ENCODE data around the gene ATP8A2.
"Not testable (repeated sequence)": the region's sequence is repeated elsewhere in the genome, so short reads cannot be mapped to it uniquely, and the experiment has no call there.

ATP8A2 gene

GRCh38 chr13:25354377-25354776 lies 17.4 kb upstream of the ATP8A2 start:
- H3K4me1 ChIP-seq (ENCODE audit: control insufficient read depth, insufficient read depth, low read length, poor library complexity, severe bottlenecking), result no peaks in the 10 kb centered on the region
- WGBS, 2 experiments (ENCODE audit: insufficient coverage in 2 of 2), result 87 to 94% methylated on average over 4 of the region's 6 CpGs

GRCh38 chr13:25360443-25360842 lies 11.3 kb upstream of the ATP8A2 start:
- H3K4me1 ChIP-seq (ENCODE audit: control insufficient read depth, insufficient read depth, low read length, poor library complexity, severe bottlenecking); H3K4me3 ChIP-seq (ENCODE audit: extremely low read depth, insufficient read depth, low read length, poor library complexity, severe bottlenecking); H3K27ac ChIP-seq (ENCODE audit: low read depth, low read length, severe bottlenecking); H3K9me3 ChIP-seq (ENCODE audit: control insufficient read depth, low read length); H3K36me3 ChIP-seq (ENCODE audit: control insufficient read depth, insufficient read depth, low read length): not testable (repeated sequence)
- 92 to 97% methylated on average over 4 to 5 of the region's 6 CpGs for WGBS, 2 experiments (ENCODE audit: insufficient coverage in 2 of 2)

More at GRCh38 chr13:25354377-25354776, 17.4 kb upstream of the ATP8A2 start:
- Histone ChIP-seq H3K4me3 (ENCODE audit: extremely low read depth, insufficient read depth, low read length, poor library complexity, severe bottlenecking) (no peak overlapping the region), H3K36me3 (ENCODE audit: control insufficient read depth, insufficient read depth, low read length) (no peaks in the 10 kb centered on the region), H3K27ac (ENCODE audit: low read depth, low read length, severe bottlenecking) (no peak overlapping the region), H3K9me3 (ENCODE audit: control insufficient read depth, low read length) (no peaks in the 10 kb centered on the region)

- no peaks in the 10 kb centered on the region for H3K36me3 ChIP-seq (ENCODE audit: control insufficient read depth, insufficient read depth, low read length)
- no peaks in the 10 kb centered on the region for H3K9me3 ChIP-seq (ENCODE audit: control insufficient read depth, low read length)
- 94% methylated on average over 18 to 25 of the region's 32 CpGs for whole genome bisulfite sequencing, 2 experiments (ENCODE audit: insufficient coverage in 2 of 2)
Measured at GRCh38 chr13:25365720-25366235, 6.0 kb upstream of the ATP8A2 start.

GRCh38 chr13:25371158-25371874 lies 458 bp upstream of the ATP8A2 start:
- H3K4me1 ChIP-seq (ENCODE audit: control insufficient read depth, insufficient read depth, low read length, poor library complexity, severe bottlenecking), result no peaks in the 10 kb centered on the region
- H3K4me3 ChIP-seq (ENCODE audit: extremely low read depth, insufficient read depth, low read length, poor library complexity, severe bottlenecking), result peak overlapping the region; percentile 44
- no peaks in the 10 kb centered on the region for H3K36me3 ChIP-seq (ENCODE audit: control insufficient read depth, insufficient read depth, low read length)
- no peaks in the 10 kb centered on the region for H3K9me3 ChIP-seq (ENCODE audit: control insufficient read depth, low read length)
- H3K27ac ChIP-seq (ENCODE audit: low read depth, low read length, severe bottlenecking), result no peak overlapping the region
- WGBS, 2 experiments (ENCODE audit: insufficient coverage in 2 of 2), result 78 to 94% methylated on average over 3 to 5 of the region's 20 CpGs

More at GRCh38 chr13:25365720-25366235, 6.0 kb upstream of the ATP8A2 start:
- Histone ChIP-seq H3K4me1 (ENCODE audit: control insufficient read depth, insufficient read depth, low read length, poor library complexity, severe bottlenecking) (no peaks in the 10 kb centered on the region), H3K27ac (ENCODE audit: low read depth, low read length, severe bottlenecking) (no peak overlapping the region), H3K4me3 (ENCODE audit: extremely low read depth, insufficient read depth, low read length, poor library complexity, severe bottlenecking) (no peak overlapping the region)

GRCh38 chr13:25372284-25373081 lies 709 bp downstream of the ATP8A2 start:
- Histone ChIP-seq H3K4me3 (ENCODE audit: extremely low read depth, insufficient read depth, low read length, poor library complexity, severe bottlenecking) (peak overlapping the region; percentile 44), H3K27ac (ENCODE audit: low read depth, low read length, severe bottlenecking) (no peak overlapping the region), H3K4me1 (ENCODE audit: control insufficient read depth, insufficient read depth, low read length, poor library complexity, severe bottlenecking) (no peaks in the 10 kb centered on the region), H3K36me3 (ENCODE audit: control insufficient read depth, insufficient read depth, low read length) (no peaks in the 10 kb centered on the region), H3K9me3 (ENCODE audit: control insufficient read depth, low read length) (no peaks in the 10 kb centered on the region)
- WGBS, 2 experiments (ENCODE audit: insufficient coverage in 2 of 2), result 23 to 24% methylated on average over 50 to 80 of the region's 82 CpGs

- Histone ChIP-seq H3K4me3 (ENCODE audit: extremely low read depth, insufficient read depth, low read length, poor library complexity, severe bottlenecking) (no peak overlapping the region), H3K36me3 (ENCODE audit: control insufficient read depth, insufficient read depth, low read length) (no peaks in the 10 kb centered on the region), H3K27ac (ENCODE audit: low read depth, low read length, severe bottlenecking) (no peak overlapping the region), H3K9me3 (ENCODE audit: control insufficient read depth, low read length) (no peaks in the 10 kb centered on the region), H3K4me1 (ENCODE audit: control insufficient read depth, insufficient read depth, low read length, poor library complexity, severe bottlenecking) (no peaks in the 10 kb centered on the region)
- WGBS, 2 experiments (ENCODE audit: insufficient coverage in 2 of 2), result 42 to 55% methylated on average over 3 to 6 of the region's 9 CpGs
Measured at GRCh38 chr13:25375727-25376358, 4.1 kb downstream of the ATP8A2 start.

- H3K9me3 ChIP-seq (ENCODE audit: control insufficient read depth, low read length), result no peaks in the 10 kb centered on the region
- no peak overlapping the region for H3K4me3 ChIP-seq (ENCODE audit: extremely low read depth, insufficient read depth, low read length, poor library complexity, severe bottlenecking)
- WGBS, 2 experiments (ENCODE audit: insufficient coverage in 2 of 2), result 85 to 89% methylated on average over 4 to 6 of the region's 7 CpGs
- H3K36me3 ChIP-seq (ENCODE audit: control insufficient read depth, insufficient read depth, low read length), result no peaks in the 10 kb centered on the region
- no peak overlapping the region for H3K27ac ChIP-seq (ENCODE audit: low read depth, low read length, severe bottlenecking)
- no peaks in the 10 kb centered on the region for H3K4me1 ChIP-seq (ENCODE audit: control insufficient read depth, insufficient read depth, low read length, poor library complexity, severe bottlenecking)
Measured at GRCh38 chr13:25377244-25377962, 5.6 kb downstream of the ATP8A2 start.

- no peak overlapping the region for H3K27ac ChIP-seq (ENCODE audit: low read depth, low read length, severe bottlenecking)
- no peaks in the 10 kb centered on the region for H3K4me1 ChIP-seq (ENCODE audit: control insufficient read depth, insufficient read depth, low read length, poor library complexity, severe bottlenecking)
- no peaks in the 10 kb centered on the region for H3K9me3 ChIP-seq (ENCODE audit: control insufficient read depth, low read length)
- WGBS, 2 experiments (ENCODE audit: insufficient coverage in 2 of 2), result 71% methylated on average over 1 of the region's 5 CpGs; no CpG with 5 or more reads in 1 of the 2 experiments
- no peaks in the 10 kb centered on the region for H3K36me3 ChIP-seq (ENCODE audit: control insufficient read depth, insufficient read depth, low read length)
- H3K4me3 ChIP-seq (ENCODE audit: extremely low read depth, insufficient read depth, low read length, poor library complexity, severe bottlenecking), result no peak overlapping the region
Measured at GRCh38 chr13:25378528-25378927, 6.8 kb downstream of the ATP8A2 start.

GRCh38 chr13:25379011-25379410 lies 7.2 kb downstream of the ATP8A2 start:
- H3K4me3 ChIP-seq (ENCODE audit: extremely low read depth, insufficient read depth, low read length, poor library complexity, severe bottlenecking), result no peak overlapping the region
- no peaks in the 10 kb centered on the region for H3K9me3 ChIP-seq (ENCODE audit: control insufficient read depth, low read length)
- no CpG with 5 or more reads among the region's 1 CpG for WGBS, 2 experiments (ENCODE audit: insufficient coverage in 2 of 2)
- no peaks in the 10 kb centered on the region for H3K36me3 ChIP-seq (ENCODE audit: control insufficient read depth, insufficient read depth, low read length)
- no peaks in the 10 kb centered on the region for H3K4me1 ChIP-seq (ENCODE audit: control insufficient read depth, insufficient read depth, low read length, poor library complexity, severe bottlenecking)
- no peak overlapping the region for H3K27ac ChIP-seq (ENCODE audit: low read depth, low read length, severe bottlenecking)

- Histone ChIP-seq H3K27ac (ENCODE audit: low read depth, low read length, severe bottlenecking) (no peak overlapping the region), H3K4me3 (ENCODE audit: extremely low read depth, insufficient read depth, low read length, poor library complexity, severe bottlenecking) (no peak overlapping the region), H3K9me3 (ENCODE audit: control insufficient read depth, low read length) (no peaks in the 10 kb centered on the region), H3K36me3 (ENCODE audit: control insufficient read depth, insufficient read depth, low read length) (no peaks in the 10 kb centered on the region), H3K4me1 (ENCODE audit: control insufficient read depth, insufficient read depth, low read length, poor library complexity, severe bottlenecking) (no peaks in the 10 kb centered on the region)
- 93 to 94% methylated on average over 3 of the region's 4 CpGs for WGBS, 2 experiments (ENCODE audit: insufficient coverage in 2 of 2)
Measured at GRCh38 chr13:25380082-25380481, 8.3 kb downstream of the ATP8A2 start.

Data from mesodermal cell (in vitro differentiated cells).